B cell (primary cell): Measurements from ENCODE around the gene NVL. TPM values are rescaled to one million over a fixed set of nuclear protein-coding genes. Genes with fewer than 3 reads are reported as not detected.

Experiments used
- ATAC-seq: fragments of 200-7000 bp; cut with Tn5 transposase; one replicate; pipeline ENCODE4 v1.10.0; 2021; ENCODE audit warnings: low read depth, mild to moderate bottlenecking, moderate number of reproducible peaks, moderate library complexity
- CTCF ChIA-PET: fragments of 350-600 bp; sonication (Branson Sonifier 250); formaldehyde crosslinking; loops from one replicate; lab custom pipeline; 2021; ENCODE audit warnings: antibody characterized with exemption, inconsistent platforms; lab: Charles Lee
- POLR2A ChIA-PET: fragments of 350-600 bp; sonication (Branson Sonifier 250); formaldehyde crosslinking; loops from one replicate; lab custom pipeline; 2021; ENCODE audit warnings: antibody characterized with exemption; lab: Charles Lee
- DNase-seq: peaks from one replicate; pipeline ENCODE4 v3.0.0; 2013
- H2AFZ ChIP-seq: 2 replicates; pipeline ENCODE4 v1.6.1; 2012; ENCODE audit warnings: mild to moderate bottlenecking, low read depth, low read length; ENCODE audit not compliant: insufficient read depth, poor library complexity, severe bottlenecking
- H3K27ac ChIP-seq, 2 donors: 1 replicate in 1 of 2; 2 replicates in 1 of 2; pipeline ENCODE4 v1.5.1; 2012 to 2013; ENCODE audit warnings: low read length in 2 of 2, mild to moderate bottlenecking in 2 of 2, moderate library complexity in 1 of 2
- H3K27me3 ChIP-seq, 4 experiments: fragments of 200-600 bp in 1 of 4; sonication (generic) in 1 of 4; replicated peaks in 1 of 4; 1 replicate in 2 of 4; 2 replicates in 2 of 4; pipeline versions ENCODE4 v1.6.1 to v1.7.0; 2013 to 2016; ENCODE audit warnings: low read length in 3 of 4, mild to moderate bottlenecking in 2 of 4, mixed read lengths in 1 of 4, moderate library complexity in 1 of 4; ENCODE audit not compliant: insufficient read depth in 4 of 4, control insufficient read depth in 3 of 4; ENCODE audit errors: control extremely low read depth in 1 of 4
- H3K36me3 ChIP-seq, 2 experiments: replicated peaks in 1 of 2; 1 replicate in 1 of 2; 2 replicates in 1 of 2; pipeline versions ENCODE4 v1.6.1 to v1.7.1; 2013; ENCODE audit warnings: low read length in 1 of 2; ENCODE audit not compliant: insufficient read depth in 2 of 2, control insufficient read depth in 1 of 2; ENCODE audit errors: control extremely low read depth in 1 of 2, extremely low read depth in 1 of 2
- H3K4me1 ChIP-seq, 2 donors: fragments of 200-600 bp in 1 of 2; sonication (generic) in 1 of 2; 1 replicate in 1 of 2; 2 replicates in 1 of 2; pipeline versions ENCODE4 v1.5.1 to v1.6.1; 2013 to 2017; ENCODE audit warnings: low read length in 2 of 2; ENCODE audit not compliant: control insufficient read depth in 2 of 2, insufficient read depth in 2 of 2
- H3K4me2 ChIP-seq: replicated peaks from 2 replicates; pipeline ENCODE3; 2012; ENCODE audit warnings: mild to moderate bottlenecking, low read depth, low read length; ENCODE audit not compliant: poor library complexity, severe bottlenecking
- H3K4me3 ChIP-seq, 5 experiments: fragments of 200-600 bp in 1 of 5; sonication (generic) in 1 of 5; 1 replicate in 3 of 5; 2 replicates in 2 of 5; pipeline versions ENCODE4 v1.5.1 to v1.7.0; 2011 to 2016; ENCODE audit warnings: low read length in 4 of 5, mild to moderate bottlenecking in 4 of 5, low read depth in 2 of 5, control low read depth in 1 of 5, moderate library complexity in 1 of 5; ENCODE audit not compliant: insufficient read depth in 1 of 5; ENCODE audit errors: control extremely low read depth in 1 of 5, extremely low read depth in 1 of 5
- H3K79me2 ChIP-seq: fragments of 200-600 bp; sonication (generic); one replicate; pipeline ENCODE4 v1.6.0; 2016; ENCODE audit warnings: low read length; ENCODE audit not compliant: control insufficient read depth, insufficient read depth
- H3K9ac ChIP-seq: fragments of 200-600 bp; sonication (generic); 2 replicates; pipeline ENCODE4 v1.6.1; 2017; ENCODE audit warnings: mild to moderate bottlenecking, low read length, moderate library complexity
- H3K9me3 ChIP-seq, 3 donors: one replicate each; pipeline versions ENCODE4 v1.6.1 to v1.7.1; 2013; ENCODE audit warnings: low read length in 2 of 3; ENCODE audit not compliant: control insufficient read depth in 2 of 3, insufficient read depth in 1 of 3; ENCODE audit errors: control extremely low read depth in 1 of 3
- H4K20me1 ChIP-seq: 2 replicates; pipeline ENCODE4 v1.6.0; 2012; ENCODE audit warnings: mild to moderate bottlenecking, low read length; ENCODE audit not compliant: insufficient read depth, control insufficient read depth, poor library complexity, severe bottlenecking
- H3K27ac Mint-ChIP-seq: one replicate; pipeline ENCODE4 v1.8.0; 2021; ENCODE audit warnings: mixed read lengths
- H3K27me3 Mint-ChIP-seq: one replicate; pipeline ENCODE4 v1.8.0; 2021; ENCODE audit warnings: mixed read lengths
- H3K4me1 Mint-ChIP-seq: one replicate; pipeline ENCODE4 v1.8.0; 2021; ENCODE audit warnings: mixed read lengths
- H3K4me3 Mint-ChIP-seq: one replicate; pipeline ENCODE4 v1.8.0; 2021; ENCODE audit warnings: mixed read lengths
- H3K9me3 Mint-ChIP-seq: one replicate; pipeline ENCODE4 v1.8.0; 2022; ENCODE audit warnings: mixed read lengths; ENCODE audit not compliant: insufficient read depth
- CTCF ChIP-seq: fragments of 200-600 bp; IDR thresholded peaks from one replicate; pipeline ENCODE4 v1.8.0; 2022; ENCODE audit warnings: antibody characterized with exemption, mild to moderate bottlenecking
- EZH2 ChIP-seq: IDR thresholded peaks from 2 replicates; pipeline ENCODE4 v1.6.1; 2012; ENCODE audit warnings: borderline replicate concordance, low read depth, mild to moderate bottlenecking, moderate library complexity, low read length; ENCODE audit not compliant: insufficient read depth, poor library complexity, severe bottlenecking
- WGBS: methylation state at CpG from one replicate; pipeline ENCODE4 v1.1.5; 2013; ENCODE audit warnings: missing lambda C conversion rate; ENCODE audit not compliant: insufficient coverage; 5-methylcytosine and 5-hydroxymethylcytosine counted together
- intact Hi-C: fragments of 100-400 bp; cut with micrococcal nuclease; formaldehyde crosslinking; loops from one replicate; pipeline ENCODE4 v1.10.0; 2022
- polyA plus RNA-seq: library from polyadenylated mRNA; depleted of rRNA; stranded (reverse); fragments of >200 nt; gene quantifications from 2 replicates; pipeline ENCODE4 v1.2.3, GENCODE V29; 2012
- total RNA-seq, 2 donors: library from RNA; stranded (reverse); fragments of 120-200 nt in 1 of 2; gene quantifications; 1 replicate in 1 of 2; 2 replicates in 1 of 2; pipeline versions ENCODE4 v1.2.3 to v1.2.4, GENCODE V29; 2013 to 2022

The NVL gene
- total and polyA plus RNA-seq, 2 donors (not counting 1 experiment from before 2014, with no cell fraction given): 28.1 to 45.5 TPM

GRCh38 chr1:224333309-224333926 lies 3.4 kb upstream of the NVL start:
- ATAC-seq: peak; percentile 60
- intact Hi-C loops: loop anchor here (1.0 to 10.0 kb wide), 5 partner anchors 89 to 635 kb away; partner anchors contain the start of gene TP53BP2

More at GRCh38 chr1:224333309-224333926, 3.4 kb upstream of the NVL start:
- peaks cover 19% of the 10 kb centered on the region for H3K79me2 ChIP-seq
- peak; percentile 90 for TF ChIP-seq CTCF
- TF ChIP-seq EZH2: no peak
- ChIA-PET CTCF (interaction anchor here (0.6 to 6.9 kb wide), 15 partner anchors 17 to 522 kb away, joined by 3 to 100 read pairs (median 3); partner anchors contain the start of genes DEGS1 and FBXO28), POLR2A (no interaction called here)
- no peak overlapping the region for H3K4me2 ChIP-seq
- DNase-seq: peak; percentile 80
- H3K36me3 ChIP-seq: no peaks in the 10 kb centered on the region
- H3K27ac ChIP-seq: no peak overlapping the region
- peaks cover 11 to 25% of the 10 kb centered on the region in 2 donors for H3K4me1 ChIP-seq
- H3K4me3 Mint-ChIP-seq: peak overlapping the region; percentile 59
- H3K4me1 Mint-ChIP-seq: peaks cover 37% of the 10 kb centered on the region
- H3K9me3 ChIP-seq: peaks cover 0 to 2% (median 0%) of the 10 kb centered on the region in 3 donors
- H3K27ac Mint-ChIP-seq: peak overlapping the region; percentile 64
- 60% methylated on average over 1 of the region's 3 CpGs for WGBS
- H2AFZ ChIP-seq: peak overlapping the region; percentile 29
- H3K27me3 ChIP-seq: no peaks in the 10 kb centered on the region
- H4K20me1 ChIP-seq: no peaks in the 10 kb centered on the region
- no peak overlapping the region for H3K4me3 ChIP-seq
- H3K27me3 Mint-ChIP-seq: no peaks in the 10 kb centered on the region
- H3K9ac ChIP-seq: no peak overlapping the region
- no peaks in the 10 kb centered on the region for H3K9me3 Mint-ChIP-seq
